Bone marrow (tissue), 2 donors: ENCODE measurements around the gene FGF2.
"Not testable (repeated sequence)": the region's sequence is repeated elsewhere in the genome, so short reads cannot be mapped to it uniquely, and the experiment has no call there.

Experiments used
- DNase-seq, 2 donors: peaks; one replicate each; lab custom pipeline; 2025; lab: John Stamatoyannopoulos, UW

FGF2 gene

DNA sequence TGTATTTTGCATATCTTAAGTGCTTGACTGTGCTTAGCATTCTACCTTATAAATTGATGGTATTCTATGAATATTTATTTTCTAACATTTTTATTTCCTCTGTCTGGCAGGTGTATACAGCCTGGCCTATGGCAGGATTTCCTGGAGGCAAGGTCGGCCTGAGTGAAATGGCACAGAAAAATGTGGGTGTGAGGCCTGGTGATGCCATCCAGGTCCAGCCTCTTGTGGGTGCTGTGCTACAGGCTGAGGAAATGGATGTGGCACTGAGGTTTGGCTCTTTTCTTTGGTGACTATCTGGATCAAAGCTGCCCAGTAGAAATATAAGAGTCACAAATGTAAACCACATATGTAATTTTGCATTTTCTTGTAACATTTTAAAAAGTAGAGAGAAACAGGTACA is 102.3 kb downstream of the FGF2 start:
- DNase-seq, result no peak

GRCh38 chr4:122930862-122931261 is 104.2 kb downstream of the FGF2 start:
- peak in 1 of 2 donors; percentile 29 for DNase-seq

GRCh38 chr4:122932763-122933162 is 106.1 kb downstream of the FGF2 start:
- DNase-seq, result no peak

DNA sequence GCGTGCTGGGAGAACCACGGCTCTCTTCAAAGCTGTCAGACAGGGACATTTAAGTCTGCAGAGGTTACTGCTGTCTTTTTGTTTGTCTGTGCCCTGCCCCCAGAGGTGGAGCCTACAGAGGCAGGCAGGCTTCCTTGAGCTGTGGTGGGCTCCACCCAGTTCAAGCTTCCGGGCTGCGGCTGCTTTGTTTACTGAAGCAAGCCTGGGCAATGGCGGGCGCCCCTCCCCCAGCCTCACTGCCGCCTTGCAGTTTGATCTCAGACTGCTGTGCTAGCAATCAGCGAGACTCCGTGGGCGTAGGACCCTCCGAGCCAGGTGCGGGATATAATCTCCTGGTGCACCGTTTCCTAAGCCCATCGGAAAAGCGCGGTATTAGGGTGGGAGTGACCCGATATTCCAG is 118.5 kb downstream of the FGF2 start:
- not testable (repeated sequence) for DNase-seq

GRCh38 chr4:122946142-122946541 is 119.5 kb downstream of the FGF2 start:
- DNase-seq, result no peak
